GM18868 (cell line): ENCODE data around the gene MLYCD.

Source experiments
- ATAC-seq: cut with Tn5 transposase; IDR thresholded peaks from one replicate; pipeline ENCODE4 v1.9.1; 2021; ENCODE audit warnings: mild to moderate bottlenecking, moderate library complexity; ENCODE audit not compliant: unreplicated experiment

The MLYCD gene

DNA sequence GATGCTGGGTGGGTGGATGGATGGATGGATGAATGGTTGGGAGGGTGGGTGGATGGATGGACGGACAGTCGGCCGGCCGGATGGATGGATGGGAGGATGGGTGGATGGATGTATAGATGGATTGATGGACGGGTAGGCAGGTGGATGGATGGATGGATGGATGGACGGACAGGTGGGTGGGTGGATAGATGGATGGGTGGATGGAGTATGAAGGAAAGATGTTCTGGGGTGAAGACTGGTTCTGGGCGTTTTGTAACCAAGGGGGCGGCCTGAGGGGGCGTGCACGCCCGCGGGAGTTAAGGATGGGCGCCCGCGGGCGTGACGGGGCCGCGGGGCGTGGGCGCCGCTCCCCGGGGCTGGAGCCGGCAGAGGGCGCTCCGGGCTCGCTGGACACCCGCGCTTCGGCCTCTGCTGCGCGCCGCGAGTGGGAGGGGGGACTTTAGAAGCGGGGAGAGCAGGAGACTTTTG is 69.0 kb downstream of the MLYCD start, which contains the start of gene NECAB2:
Gene NECAB2, plus strand, starts transcription at position 407 of the 468 bp plus-strand sequence. CDS start 405 bp downstream, outside the sequence.
- ATAC-seq = no peak

DNA sequence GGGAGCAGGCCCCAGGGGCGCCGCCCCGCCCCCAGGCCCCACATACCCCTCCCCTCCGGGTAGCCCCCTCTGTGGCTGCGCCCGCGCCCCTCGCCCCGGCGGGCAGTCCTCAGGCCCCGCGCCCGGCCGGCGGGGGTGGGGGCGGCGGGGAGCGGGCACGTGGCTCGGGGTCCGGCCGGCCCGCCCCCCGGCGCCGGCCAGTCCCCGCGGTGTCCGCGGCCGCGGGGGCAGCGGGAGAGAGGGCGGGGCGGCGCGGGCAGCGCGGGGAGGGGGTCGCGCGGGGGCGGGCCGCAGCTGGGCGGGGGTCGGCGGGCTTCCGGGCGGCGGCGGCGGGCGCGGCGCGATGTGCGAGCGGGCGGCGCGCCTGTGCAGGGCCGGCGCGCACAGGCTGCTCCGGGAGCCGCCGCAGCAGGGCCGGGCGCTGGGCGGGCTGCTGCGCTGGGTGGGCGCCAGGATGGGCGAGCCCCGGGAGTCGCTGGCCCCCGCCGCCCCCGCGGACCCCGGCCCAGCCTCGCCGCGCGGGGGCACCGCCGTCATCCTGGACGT is 69.5 kb downstream of the MLYCD start:
- no peak for ATAC-seq

DNA sequence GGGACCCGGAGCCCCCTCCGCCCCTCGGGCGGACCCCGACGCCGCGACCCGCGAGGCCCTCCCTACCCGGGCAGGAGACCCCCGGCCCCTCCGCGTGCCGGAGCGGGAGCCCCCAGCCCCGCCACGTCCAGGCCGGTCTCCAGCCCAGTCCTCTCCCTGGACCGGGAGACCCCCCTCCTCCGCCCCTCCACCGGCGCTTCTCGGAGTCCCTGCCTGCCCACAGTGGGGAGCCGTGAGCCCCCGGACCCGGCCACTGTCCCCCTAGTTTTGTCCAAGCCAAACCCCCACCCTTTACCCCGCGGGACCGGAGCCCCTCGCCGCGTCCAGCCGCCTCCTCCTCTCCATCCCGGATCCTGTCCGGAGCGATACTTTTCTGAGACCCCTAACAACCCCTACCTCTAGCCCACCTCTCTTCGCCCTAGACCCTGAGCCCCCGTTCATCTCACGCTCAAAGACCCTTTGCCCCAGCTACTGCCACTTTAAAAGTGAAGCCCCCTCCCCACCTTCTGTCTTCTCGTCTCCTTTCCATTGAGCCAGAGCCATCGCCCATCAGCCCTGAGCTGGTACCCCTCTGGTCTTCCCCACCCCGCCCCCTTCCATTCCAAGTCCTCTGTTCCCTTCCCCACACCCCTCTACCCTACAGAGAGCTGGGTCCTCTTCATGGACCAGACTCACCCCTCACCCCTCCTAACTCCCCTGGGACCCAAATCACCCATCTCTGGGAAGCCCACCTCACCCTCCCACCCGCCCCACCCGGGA is 70.2 kb downstream of the MLYCD start:
- ATAC-seq = no peak

DNA sequence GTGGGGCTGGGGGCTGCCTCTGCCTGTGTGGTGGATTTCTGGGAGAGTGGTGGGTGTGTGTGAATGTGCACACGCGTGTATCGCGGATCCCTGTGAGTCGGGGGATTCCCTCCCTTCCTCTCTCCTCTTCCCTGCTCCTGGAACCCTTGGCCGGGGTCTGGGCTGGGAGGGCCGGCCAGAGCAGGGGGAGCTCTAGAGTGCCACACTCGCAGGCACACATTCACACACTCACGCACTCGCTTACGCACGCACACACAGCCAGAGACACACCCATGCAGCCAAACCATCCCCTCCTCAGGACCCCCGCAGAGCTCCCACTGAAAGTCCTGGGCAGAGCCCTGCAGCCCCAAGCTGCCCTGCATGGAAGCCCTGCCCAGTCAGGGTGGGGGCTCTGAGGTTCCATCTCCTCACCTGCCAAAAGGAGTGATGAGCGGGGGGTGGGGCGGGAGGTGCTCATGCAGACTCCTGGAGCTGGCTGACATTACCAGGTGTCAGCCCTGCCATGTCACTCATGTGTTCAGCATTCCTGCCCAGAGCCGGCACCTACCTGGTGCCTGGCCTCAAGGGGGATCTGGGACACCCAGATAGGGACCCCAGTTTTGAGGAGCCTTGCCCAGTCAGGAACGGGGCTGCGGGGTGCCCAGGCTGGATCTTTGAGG is 71.0 kb downstream of the MLYCD start:
- ATAC-seq = no peak

DNA sequence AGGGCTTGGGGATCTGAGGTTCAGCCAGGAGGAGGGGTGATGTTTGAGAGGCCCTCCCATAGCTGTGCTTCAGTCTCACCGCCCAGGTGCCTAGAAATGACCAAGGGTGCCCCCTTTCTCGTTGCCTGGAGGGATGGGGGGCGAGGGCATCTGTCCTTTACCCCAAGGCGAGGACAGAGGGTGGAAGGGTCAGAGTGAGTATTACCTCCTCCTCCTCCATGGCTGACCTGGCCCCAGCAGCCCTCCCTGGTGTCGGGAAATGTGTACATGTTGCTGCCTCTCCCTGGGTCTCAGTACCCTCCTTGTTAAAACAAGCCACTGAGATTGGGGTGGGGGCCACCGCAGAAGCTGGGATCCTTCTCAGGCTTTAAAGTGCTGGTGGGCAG is 71.5 kb downstream of the MLYCD start:
- ATAC-seq = no peak

DNA sequence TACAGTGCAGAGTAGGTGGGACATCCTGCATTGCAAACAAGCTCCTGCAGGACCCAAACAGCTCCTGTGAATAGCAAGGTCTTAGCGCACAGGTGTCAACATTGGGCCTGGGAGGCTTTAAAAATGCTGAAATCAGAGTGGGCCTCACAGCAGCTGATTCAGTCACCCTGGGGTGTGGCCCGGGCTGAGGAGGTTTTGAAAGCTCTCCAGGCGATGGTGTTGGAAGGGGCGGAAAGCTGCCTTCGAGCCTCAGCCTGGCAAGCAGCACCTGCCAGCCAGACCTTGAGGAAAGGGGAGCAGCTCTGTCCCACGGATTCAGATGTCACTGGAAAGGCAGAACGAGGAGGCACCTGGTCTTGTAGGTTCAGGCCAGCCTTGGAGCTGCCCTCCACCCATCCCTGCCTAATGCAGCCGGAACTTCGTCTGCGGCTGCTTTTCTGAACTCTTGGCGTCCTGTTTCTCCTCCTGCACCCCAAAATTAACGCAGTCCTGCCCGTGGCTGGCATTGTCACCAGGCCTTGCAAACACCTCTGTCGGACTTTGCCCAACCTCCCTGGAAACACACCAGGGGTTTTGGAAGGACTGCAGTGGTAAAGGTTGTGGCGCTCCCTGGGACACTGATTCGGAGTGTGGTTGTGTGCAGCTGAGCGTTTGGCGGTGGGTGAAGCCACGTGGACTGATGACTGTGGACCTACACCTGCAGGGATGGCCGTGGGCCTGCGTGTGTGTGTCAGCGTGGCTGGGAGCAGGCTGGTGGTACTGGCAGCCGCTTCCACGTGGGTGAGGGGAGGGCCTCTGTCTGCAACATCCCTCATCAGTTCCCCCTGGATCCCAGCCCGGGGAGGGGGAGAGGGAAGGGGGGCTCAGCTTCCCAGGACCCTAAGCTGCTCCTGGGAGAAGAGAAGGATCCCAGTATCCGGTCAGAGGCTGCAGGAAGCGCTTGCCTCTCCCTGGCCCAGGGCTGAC is 72.5 kb downstream of the MLYCD start:
- no peak for ATAC-seq

DNA sequence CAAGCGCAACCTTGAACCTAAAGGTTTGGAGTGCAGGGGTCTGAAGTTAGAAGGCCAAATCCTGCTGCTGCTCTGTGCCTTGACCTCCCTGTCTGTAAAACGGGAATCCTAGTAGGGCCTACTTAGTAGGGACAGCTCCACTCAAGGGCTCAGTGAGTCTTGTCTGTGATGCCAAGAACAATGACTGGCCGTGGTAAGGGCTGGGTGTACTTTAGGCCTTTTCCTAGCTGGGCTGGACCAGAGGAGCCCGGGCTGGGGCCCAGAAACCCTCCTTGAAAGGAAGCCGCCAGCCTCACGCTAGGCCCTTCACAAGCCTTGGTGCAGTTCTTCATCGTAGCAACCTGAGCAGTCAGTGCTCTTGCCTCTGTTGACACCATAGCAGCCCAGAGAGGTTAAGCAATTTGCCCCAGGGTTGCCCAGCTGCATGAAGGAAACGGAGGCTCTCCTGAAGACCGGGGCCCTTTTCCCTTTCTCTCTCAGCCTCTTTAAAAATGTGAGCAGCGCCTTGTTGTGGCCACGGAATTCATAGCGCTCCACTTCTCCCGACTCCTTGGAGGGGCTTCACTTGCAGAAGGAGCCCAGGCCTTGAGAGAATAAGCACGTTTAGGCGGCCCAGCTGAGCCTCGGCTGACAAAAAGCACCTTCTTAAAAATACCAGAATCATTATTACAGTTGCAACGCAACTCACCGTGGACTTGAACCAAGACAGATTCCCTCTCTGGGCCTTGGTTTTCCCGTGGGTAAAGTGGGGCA is 73.5 kb downstream of the MLYCD start:
- no peak for ATAC-seq

DNA sequence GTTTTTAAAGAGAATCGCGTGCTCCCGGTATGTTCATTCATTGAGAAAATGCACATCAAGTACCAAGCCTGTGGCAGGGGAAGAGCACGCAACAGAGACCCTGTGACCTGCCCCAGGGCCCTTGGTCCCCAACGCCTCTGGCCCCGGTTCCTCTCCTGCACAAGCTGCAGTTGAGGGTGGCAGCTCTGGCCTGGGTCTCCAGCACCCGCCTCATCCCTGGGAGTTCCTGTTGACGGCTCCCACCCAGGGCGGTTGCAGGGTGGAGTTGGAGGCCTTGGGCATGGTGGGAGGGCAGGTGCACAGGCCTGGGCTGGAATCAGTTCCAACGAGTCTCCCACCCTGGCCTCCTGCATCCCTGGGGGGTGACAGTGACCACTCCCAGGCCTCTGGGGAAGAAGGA is 74.2 kb downstream of the MLYCD start:
- no peak for ATAC-seq

DNA sequence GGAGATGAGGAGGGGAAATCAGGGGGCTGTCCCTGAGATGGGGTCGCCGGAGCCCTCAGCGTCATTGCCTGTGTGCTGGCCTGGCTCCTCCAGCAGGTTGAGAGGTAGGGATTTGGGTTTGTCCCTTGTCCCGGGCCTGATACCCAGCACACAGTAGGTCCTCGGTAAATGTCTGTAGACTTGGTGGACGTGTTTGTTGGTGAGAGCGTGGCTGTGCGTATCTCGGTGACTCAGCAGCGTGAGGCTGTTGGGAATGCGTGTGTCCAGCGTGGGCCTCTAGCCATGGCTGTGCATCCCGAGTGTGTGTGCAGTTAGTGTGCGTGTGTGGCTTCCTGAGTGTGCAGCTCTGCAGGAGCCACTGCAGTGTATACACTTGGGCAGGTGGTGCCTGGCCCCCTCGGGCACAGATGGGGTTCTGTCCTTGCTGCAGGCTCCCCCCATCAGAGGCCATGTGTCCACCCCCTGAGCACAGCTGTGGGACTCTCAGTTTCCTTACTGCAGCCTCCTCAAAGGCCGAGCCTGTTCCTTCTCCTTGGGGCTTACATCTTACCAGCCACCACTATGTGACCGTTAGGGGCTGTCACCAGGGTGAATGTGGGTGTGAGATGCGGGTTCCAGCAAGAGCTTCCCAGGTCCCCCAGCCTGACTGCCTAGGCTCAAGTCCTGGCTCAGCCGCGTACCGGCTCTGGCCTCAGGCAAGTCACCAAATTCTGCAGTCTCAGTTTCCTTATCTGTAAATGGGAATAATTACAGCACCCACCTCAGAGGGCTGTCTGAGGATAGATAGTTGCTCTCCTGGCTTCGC is 74.9 kb downstream of the MLYCD start:
- no peak for ATAC-seq

DNA sequence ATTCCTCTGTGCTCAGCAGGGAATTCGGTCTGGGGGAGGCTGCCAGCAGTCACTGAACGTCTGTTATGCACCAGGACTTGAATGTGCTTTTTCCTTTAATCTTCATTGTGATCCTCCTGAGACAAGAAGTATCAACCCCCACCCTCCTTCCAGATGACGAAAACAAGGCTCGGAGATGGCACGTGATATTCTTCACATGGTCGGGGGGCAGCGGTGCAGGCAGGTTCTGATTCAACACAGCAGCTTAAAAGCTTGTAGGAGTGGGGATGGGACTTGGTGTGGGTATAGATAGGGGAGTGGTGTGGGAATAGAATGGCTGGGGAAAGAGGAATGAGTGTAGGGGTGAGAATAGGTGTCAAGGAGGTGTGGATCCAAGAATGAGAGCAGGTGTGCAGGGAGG is 75.6 kb downstream of the MLYCD start:
- no peak for ATAC-seq

DNA sequence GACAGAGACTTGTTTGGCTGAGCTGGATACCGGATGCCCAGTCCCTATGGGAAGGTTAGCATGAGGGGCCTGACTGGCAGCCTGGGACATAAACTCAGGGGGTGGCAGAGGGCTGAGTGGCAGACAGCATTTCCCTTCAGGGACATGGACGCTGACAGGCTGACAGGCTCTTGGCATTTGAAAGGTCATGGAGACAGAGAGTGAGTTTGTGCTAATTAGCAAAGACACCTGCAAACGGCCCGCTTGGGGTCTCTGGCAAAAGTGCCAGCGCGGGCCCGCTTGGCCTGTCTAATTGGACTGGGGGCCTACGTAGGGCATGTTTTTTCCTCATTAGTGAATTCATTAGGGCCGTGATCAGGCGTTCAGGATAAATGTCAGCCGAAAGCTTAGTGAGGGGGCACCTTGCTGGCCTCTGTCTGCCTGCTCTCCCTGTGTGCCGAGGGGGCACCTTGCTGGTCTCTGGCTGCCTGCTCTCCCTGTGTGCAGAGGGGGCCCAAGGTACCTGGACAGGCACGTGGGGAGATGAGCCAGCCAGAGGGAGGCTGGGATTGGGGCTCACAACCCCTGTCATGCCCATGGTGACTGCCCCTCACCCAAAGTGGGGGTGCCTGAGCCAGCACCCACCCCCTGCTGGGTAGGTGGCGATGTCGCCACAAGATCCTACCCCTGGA is 76.8 kb downstream of the MLYCD start:
- no peak for ATAC-seq
